ENCODE data around the gene VPS18. TPM values are rescaled to one million over a fixed set of nuclear protein-coding genes. Genes with fewer than 3 reads are reported as not detected.
A peak's percentile ranks its signal among the peaks of the same experiment; 100 is the strongest.

The VPS18 gene
- total RNA-seq, 1 donor from 2014 or later, result 67.2 TPM

- no peak for DNase-seq
These were observed 6.2 kb downstream of the VPS18 start for GRCh38 chr15:40900256-40901052.

DNA sequence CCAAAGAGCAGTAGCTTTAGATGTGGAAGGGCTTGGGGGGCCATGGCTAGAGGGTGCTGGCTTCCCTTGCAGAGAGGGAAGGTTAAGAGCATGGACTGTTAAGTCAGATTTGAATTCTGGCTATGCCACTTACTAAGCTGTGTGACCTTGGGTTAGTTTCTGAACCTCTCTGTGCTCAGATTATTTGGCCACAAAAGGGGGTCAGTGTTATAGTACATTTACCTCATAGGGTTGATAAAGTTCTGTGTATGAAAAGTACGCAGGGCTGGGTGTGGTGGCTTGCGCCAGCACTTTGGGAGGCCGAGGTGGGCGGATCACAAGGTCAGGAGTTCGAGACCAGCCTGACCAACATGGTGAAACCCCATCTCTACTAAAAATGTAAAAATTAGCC, 6.8 kb downstream of the VPS18 start:
- no peak for DNase-seq

GRCh38 chr15:40902605-40903561, 8.6 kb downstream of the VPS18 start:
- no peak for DNase-seq

DNA sequence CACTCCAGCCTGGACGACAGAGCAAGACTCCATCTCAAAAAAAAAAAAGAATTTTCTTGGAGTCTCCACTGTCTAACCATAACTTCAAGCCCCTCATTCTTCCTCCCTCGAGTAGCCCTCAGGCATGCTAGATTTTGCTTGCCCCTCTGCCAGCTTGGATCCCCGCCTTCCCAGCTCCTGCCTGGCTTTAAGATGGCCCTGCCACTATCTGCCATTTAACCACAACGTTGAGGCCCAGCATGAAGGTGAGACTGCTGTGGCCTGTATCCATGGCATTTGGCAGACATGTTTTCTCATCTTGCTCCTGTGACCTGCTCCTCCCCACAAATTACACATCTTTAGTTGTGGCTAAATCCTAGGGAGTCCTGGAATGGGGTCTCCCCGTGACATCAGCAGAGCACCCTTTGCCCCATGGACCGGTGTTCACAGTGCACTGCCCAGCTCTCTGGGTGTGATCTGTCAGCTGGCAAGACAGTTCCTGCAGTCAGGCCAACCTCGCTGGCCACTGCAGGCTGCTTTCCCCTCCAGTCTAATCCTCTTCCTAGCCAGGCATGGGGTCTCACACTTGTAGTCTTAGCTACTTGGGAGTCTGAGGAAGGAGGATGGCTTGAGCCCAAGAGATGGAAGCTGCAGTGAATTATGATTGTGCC, 10.4 kb downstream of the VPS18 start:
- no peak for DNase-seq

GRCh38 chr15:40906091-40906990, 12.1 kb downstream of the VPS18 start:
- peak; percentile 99 for DNase-seq

DNA sequence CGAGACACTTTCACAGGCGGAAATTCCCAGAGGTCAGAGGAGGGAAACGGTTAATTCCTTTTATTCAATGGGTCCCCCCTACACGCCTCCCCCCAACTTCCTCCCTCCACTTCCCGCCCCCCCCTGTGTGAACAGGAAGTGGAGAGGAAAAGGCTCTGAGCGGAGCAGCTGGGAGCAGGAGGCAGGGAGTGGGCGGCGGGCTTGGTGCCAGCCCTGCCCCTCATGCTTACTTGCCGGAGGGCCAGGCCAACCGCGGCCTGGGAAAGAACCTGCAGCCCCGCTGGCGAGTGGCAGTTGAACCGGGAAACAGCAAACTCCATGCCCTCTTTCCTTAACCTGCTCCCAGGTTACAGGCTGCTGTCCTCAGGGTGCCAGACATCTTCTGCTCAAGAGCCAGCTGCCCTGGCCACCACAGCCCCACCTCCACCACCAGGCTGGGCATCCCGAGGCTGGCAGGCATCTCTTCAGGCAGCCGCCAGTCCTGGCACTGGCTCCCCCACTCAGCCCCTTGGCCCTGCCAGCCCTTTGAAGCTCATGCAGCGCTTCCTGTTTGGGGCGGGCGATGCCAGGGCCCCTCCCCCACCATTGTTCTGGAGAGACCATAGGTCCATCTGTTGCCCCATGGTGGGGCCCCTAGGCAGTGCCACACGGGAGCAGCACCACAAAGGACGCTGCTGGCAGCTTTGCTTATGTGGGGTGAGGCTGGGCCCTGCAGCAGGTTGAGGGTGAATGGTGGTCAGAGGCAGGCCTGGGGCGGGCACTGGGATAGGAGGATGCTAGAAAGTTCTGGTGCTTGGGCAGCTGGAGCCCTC, 12.9 kb downstream of the VPS18 start:
- peak; percentile 93 for DNase-seq

GRCh38 chr15:40908095-40908494, 13.8 kb downstream of the VPS18 start:
- DNase-seq, result no peak

GRCh38 chr15:40909662-40910630, 15.7 kb downstream of the VPS18 start:
- no peak for DNase-seq

DNA sequence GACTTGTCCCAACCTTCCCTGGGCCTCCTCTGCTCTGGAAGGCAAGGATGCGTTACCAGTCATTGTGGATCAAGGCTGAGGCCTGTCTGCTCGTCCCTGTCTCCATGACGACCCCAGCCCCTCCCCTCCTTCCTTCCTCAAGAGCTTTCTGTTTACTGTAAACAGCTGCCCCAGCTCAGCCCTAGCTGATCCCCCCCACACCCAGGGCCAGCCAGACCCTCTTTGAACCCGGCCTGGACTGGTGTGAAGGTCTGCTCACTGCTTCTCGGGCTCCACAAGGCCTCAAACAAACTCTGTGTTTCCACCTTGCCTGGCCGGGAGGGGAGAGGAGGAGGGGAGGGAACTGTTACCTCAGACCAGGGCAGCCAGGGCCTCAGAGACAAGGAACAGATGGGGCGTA, 16.9 kb downstream of the VPS18 start:
- DNase-seq, result no peak

GRCh38 chr15:40911693-40912092, 17.4 kb downstream of the VPS18 start:
- no peak for DNase-seq

GRCh38 chr15:40912478-40912877, 18.2 kb downstream of the VPS18 start:
- DNase-seq, result no peak

- DNase-seq, result no peak
These were observed 19.8 kb downstream of the VPS18 start for GRCh38 chr15:40914013-40914412.

GRCh38 chr15:40914486-40914885, 20.2 kb downstream of the VPS18 start:
- DNase-seq, result no peak

DNA sequence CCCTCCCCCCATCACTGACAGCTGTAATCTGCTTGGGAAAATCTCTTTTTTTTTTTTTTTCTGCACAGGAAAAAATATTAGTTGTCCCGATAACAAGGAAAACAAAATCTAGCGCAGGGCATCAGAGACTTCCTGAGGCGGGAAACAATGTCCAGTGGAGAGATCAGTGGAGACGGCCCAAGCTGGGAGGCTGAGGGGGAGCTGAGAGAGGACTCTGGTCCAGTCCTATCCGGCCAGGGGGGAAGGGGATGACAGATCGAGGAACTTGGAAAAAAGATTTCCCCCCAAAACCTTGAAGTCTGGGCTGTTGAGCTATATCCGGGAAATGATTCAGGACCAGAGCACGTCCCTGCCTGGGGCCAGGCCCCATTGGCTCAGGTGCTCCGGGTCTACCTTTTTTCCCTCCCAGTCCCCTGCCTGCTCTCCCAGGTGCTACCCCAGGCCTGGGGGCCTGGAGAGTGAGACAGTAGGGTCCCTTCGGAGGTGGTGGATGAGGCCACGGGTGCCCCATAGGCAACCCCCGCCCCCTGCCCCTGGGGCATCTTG, 20.9 kb downstream of the VPS18 start:
- DNase-seq, result peak; percentile 72

DNA sequence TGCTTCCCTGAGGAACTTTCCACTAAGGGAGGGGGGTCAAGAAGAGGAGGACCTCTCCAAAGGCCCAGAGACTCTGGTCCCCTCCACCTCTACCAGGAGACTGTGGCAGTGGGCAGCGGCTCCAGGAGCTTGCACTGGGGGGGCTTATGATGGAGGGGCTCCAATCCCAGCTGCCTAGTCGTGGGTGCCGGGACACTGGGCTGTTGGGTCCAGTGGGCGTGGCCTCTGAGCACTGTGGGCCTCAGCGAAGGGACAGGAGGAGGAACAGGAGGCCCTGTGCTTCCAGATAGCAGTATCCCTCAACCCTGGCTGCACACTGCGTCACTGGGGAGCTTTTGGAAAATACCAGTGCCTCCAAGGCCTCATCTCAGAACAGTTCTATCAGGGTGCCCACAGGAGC, 21.4 kb downstream of the VPS18 start:
- no peak for DNase-seq

DNA sequence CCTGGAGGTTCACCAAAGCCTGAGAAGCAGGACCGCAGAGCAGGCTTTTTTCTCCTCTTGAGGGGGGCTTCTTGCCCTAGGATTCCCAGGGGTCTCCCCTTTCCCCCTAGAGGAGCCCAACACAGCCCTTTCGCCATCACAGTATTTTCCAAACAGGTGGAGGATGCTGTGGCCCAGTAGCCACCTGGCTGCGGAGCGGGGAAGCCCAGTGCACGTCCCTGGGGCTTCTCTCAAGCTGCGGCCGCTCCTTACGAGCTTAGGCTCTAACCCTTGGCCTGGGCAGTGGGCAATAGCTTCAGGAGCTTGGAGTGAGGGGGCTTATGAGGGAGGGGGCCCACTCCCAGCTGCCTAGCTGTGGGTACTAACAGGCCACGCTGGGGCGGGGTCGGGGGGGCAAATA, 23.3 kb downstream of the VPS18 start:
- no peak for DNase-seq

- peak; percentile 89 for DNase-seq
These were observed 24.0 kb downstream of the VPS18 start for GRCh38 chr15:40918146-40918798.

GRCh38 chr15:40918799-40919392, 24.6 kb downstream of the VPS18 start:
- DNase-seq, result peak; percentile 83

All from dermis blood vessel endothelial cell (primary cell).